ENCODE results near the gene PLCB4.

Gene PLCB4

GRCh38 chr20:9262653-9263194, 193.8 kb downstream of the PLCB4 start (continued):
- TF ChIP-seq PBX3 (CRISPR knock-in tag; IDR thresholded peaks at IDR 0.05) (no peak), ZFP3 (tag by site-specific recombination; IDR thresholded peaks at IDR 0.05; ENCODE audit: low read depth) (no peak), ZBTB48 (tag by site-specific recombination; IDR thresholded peaks at IDR 0.05) (no peak), ZNF112 (tag by site-specific recombination; IDR thresholded peaks at IDR 0.05) (no peak), OSR2 (tag by site-specific recombination; IDR thresholded peaks at IDR 0.05) (no peak), ZNF18 (tag by site-specific recombination; IDR thresholded peaks at IDR 0.05) (no peak)

- H3K4me1 ChIP-seq (ENCODE audit: control insufficient read depth, insufficient read depth, low read length), result no peaks in the 10 kb centered on the region
- H3K4me3 ChIP-seq (ENCODE audit: low read depth, low read length), result no peak overlapping the region
- H3K36me3 ChIP-seq (ENCODE audit: control insufficient read depth in 2 of 2, insufficient read depth in 1 of 2, low read length in 2 of 2), result no peaks in the 10 kb centered on the region
- ChIA-PET CTCF (no interaction called here), POLR2A (no interaction called here)
- H3K27ac ChIP-seq (ENCODE audit: extremely low read depth, low read depth, low read length), result no peak overlapping the region
- no peak for TF ChIP-seq ZSCAN23 (tag by site-specific recombination; IDR thresholded peaks at IDR 0.05)
- TF ChIP-seq ZNF629 (tag by site-specific recombination; IDR thresholded peaks at IDR 0.05), result no peak
- TF ChIP-seq ZNF585B (tag by site-specific recombination; IDR thresholded peaks at IDR 0.05), result no peak
- TF ChIP-seq HOXC10 (CRISPR knock-in tag; IDR thresholded peaks at IDR 0.05), result no peak
- no peak for TF ChIP-seq REST (tag by site-specific recombination; IDR thresholded peaks at IDR 0.05)
- TF ChIP-seq ZNF302 (tag by site-specific recombination; IDR thresholded peaks at IDR 0.05; ENCODE audit: low read depth), result no peak
- TF ChIP-seq ZBTB1 (tag by site-specific recombination; IDR thresholded peaks at IDR 0.05), result no peak
- no peak for TF ChIP-seq ZNF324 (tag by site-specific recombination; IDR thresholded peaks at IDR 0.05)
- TF ChIP-seq ZBTB7A (tag by site-specific recombination; IDR thresholded peaks at IDR 0.05; ENCODE audit: low read depth), result no peak
- no peak for TF ChIP-seq ZNF398 (tag by site-specific recombination; IDR thresholded peaks at IDR 0.05)
- no peaks in the 10 kb centered on the region for H3K9me3 ChIP-seq (ENCODE audit: control insufficient read depth, insufficient read depth, low read depth, low read length)
These were observed 200.5 kb downstream of the PLCB4 start for GRCh38 chr20:9269280-9269971.

Data from HEK293 (cell line).